H1 (cell line): ENCODE data around the gene B4GALT5. TPM values are rescaled to one million over a fixed set of nuclear protein-coding genes. Genes with fewer than 3 reads are reported as not detected.
A peak's percentile ranks its signal among the peaks of the same experiment; 100 is the strongest.

Source experiments
- ATF3 ChIP-seq: IDR thresholded peaks from 2 replicates; pipeline ENCODE4 v1.6.1; 2011; ENCODE audit warnings: low read depth, mild to moderate bottlenecking, low read length; ENCODE audit not compliant: insufficient read depth
- BCL11A ChIP-seq, 2 experiments: IDR thresholded peaks; one replicate each; pipeline ENCODE4 v1.6.1; 2011; ENCODE audit warnings: low read depth in 2 of 2, low read length in 2 of 2, mild to moderate bottlenecking in 2 of 2
- CBX5 ChIP-seq: fragments of 300-800, 300-1000 bp; sonication (generic); IDR thresholded peaks from 2 replicates; pipeline ENCODE4 v1.7.1; 2016; ENCODE audit warnings: antibody characterized with exemption, low read length, low read depth
- CTBP2 ChIP-seq: IDR thresholded peaks from 2 replicates; pipeline ENCODE4 v1.7.0; 2011; ENCODE audit warnings: borderline replicate concordance, mild to moderate bottlenecking, moderate library complexity, mixed read lengths, low read length; ENCODE audit not compliant: insufficient read depth, insufficient read length
- EZH2 ChIP-seq: fragments of 200-600 bp; sonication (generic); IDR thresholded peaks from 2 replicates; pipeline ENCODE4 v1.7.1; 2012; ENCODE audit warnings: low read depth, mild to moderate bottlenecking, moderate library complexity, low read length, inconsistent platforms; ENCODE audit not compliant: severe bottlenecking
- GTF2F1 ChIP-seq: IDR thresholded peaks from 2 replicates; pipeline ENCODE4 v1.6.1; 2012; ENCODE audit warnings: low read depth, low read length, improper control_type of control experiment, borderline replicate concordance
- NANOG ChIP-seq: IDR thresholded peaks from 2 replicates; pipeline ENCODE4 v1.6.1; 2011; ENCODE audit warnings: low read length, low read depth, mild to moderate bottlenecking, inconsistent platforms; ENCODE audit not compliant: insufficient read depth, poor library complexity, severe bottlenecking
- PHF8 ChIP-seq: fragments of 200-600 bp; sonication (generic); conservative IDR thresholded peaks from 2 replicates; pipeline ENCODE4 v1.7.1; 2012; ENCODE audit warnings: low read depth, mild to moderate bottlenecking, inconsistent platforms, low read length, moderate library complexity
- RNF2 ChIP-seq: fragments of 200-900, 300-1000 bp; sonication (generic); IDR thresholded peaks from 2 replicates; pipeline ENCODE4 v1.7.1; 2016; ENCODE audit warnings: borderline replicate concordance, low read depth, mild to moderate bottlenecking, antibody characterized with exemption, low read length; ENCODE audit not compliant: poor library complexity, severe bottlenecking; ENCODE audit errors: missing control alignments
- SIN3A ChIP-seq, 2 experiments: IDR thresholded peaks in 1 of 2; conservative IDR thresholded peaks in 1 of 2; 2 replicates each; pipeline ENCODE4 v1.6.1; 2011 to 2012; ENCODE audit warnings: low read length in 2 of 2, improper control_type of control experiment in 1 of 2, low read depth in 1 of 2, mild to moderate bottlenecking in 1 of 2
- SP2 ChIP-seq: IDR thresholded peaks from 2 replicates; pipeline ENCODE4 v1.6.1; 2012; ENCODE audit warnings: mild to moderate bottlenecking, low read length, inconsistent platforms
- TAF1 ChIP-seq: IDR thresholded peaks from 2 replicates; pipeline ENCODE4 v1.6.1; 2011; ENCODE audit warnings: mild to moderate bottlenecking, low read depth, low read length
- TCF12 ChIP-seq: IDR thresholded peaks from 2 replicates; pipeline ENCODE4 v1.6.1; 2011; ENCODE audit warnings: low read depth, mild to moderate bottlenecking, low read length
- YY1 ChIP-seq: IDR thresholded peaks from 2 replicates; pipeline ENCODE4 v1.6.1; 2011; ENCODE audit warnings: low read depth, mild to moderate bottlenecking, low read length
- polyA plus RNA-seq, 7 experiments: library from polyadenylated mRNA; depleted of rRNA in 3 of 7; stranded (reverse) in 5 of 7; unstranded in 2 of 7; fragments of >200 nt in 5 of 7; fragments of 200-250 nt in 2 of 7; gene quantifications; 1 replicate in 5 of 7; 2 replicates in 1 of 7; 4 replicates in 1 of 7; pipeline versions ENCODE4 v1.2.1 to v1.2.3, GENCODE V29; 2011 to 2013; ENCODE audit warnings: missing spikeins in 2 of 7, mixed read lengths in 2 of 7
- total RNA-seq: library from RNA; stranded (reverse); fragmentation: NEBNext Ultra II Directional; extraction: Animal tissue kit (Norgen Biotek cat#: 25700); gene quantifications from 2 replicates; pipeline ENCODE4 v1.2.1, GENCODE V29; 2021
- TF ChIP-seq, protein P1 (sequence below): IDR thresholded peaks from 2 replicates; pipeline ENCODE4 v1.6.1; 2012; ENCODE audit warnings: inconsistent platforms
- TF ChIP-seq, protein P2 (sequence below): IDR thresholded peaks from 2 replicates; pipeline ENCODE4 v1.6.1; 2012; ENCODE audit warnings: inconsistent platforms

The B4GALT5 gene
- total and polyA plus RNA-seq, 2 of the 8 experiments (the other 6 are each of a cell fraction or from before 2014, with no cell fraction given), result 46.5 to 75.4 TPM

DNA sequence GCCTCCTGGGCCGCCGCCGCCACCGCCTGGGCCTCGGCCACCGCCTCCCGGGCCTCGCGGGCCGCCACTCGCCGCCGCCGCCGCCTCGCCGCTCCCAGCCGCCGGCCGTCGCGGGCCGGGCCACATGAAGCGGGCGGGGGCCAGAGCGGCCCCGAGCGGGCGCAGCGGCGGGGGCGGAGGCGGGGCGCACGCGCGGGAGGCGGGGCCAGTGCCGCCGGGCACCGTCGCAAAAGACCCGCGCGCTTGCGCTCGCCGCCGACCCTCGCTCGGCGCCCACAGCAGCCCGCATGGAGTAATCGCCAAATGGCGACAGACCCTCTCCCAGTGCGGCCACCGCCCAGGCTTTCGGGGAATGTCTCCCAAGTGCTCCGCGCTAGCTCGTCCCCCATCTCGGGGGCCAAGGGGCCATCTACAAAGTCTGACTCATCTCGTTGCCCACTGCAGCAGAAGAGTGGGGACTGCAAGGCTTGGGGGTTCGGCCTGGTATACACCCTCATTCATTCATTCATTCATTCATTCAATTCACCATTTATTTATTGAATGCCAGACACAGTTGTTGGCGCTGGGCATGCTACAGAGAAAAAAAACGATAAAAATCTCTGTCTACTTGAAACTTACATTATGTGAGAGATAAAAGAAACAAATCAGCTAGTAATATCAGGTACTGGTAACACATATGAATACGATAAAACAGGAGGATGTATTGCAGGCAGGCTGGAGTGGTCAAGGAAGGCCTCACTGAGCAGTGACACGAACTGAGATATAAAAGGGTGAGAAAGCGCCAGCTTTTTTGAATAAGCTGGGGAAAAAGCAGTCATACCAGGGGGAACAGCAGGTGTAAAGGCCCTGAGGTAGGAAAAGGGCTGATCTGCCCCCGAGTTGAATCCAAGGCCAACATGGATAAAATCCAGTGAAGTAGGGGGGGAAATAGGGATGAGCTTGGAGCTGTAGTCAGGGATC, at the start of gene B4GALT5 (continued):
- TF ChIP-seq RNF2 (no peak), YY1 (peak; percentile 91), SP2 (no peak), BCL11A (IDR thresholded peaks at IDR 0.05; ENCODE audit: low read depth in 2 of 2, low read length in 2 of 2) (no peak), CTBP2 (no peak), NANOG (no peak), PHF8 (no peak), EZH2 (no peak), TAF1 (peak; percentile 73), SIN3A (conservative IDR thresholded peaks at IDR 0.05 in 1 of 2, IDR thresholded peaks at IDR 0.05 in 1 of 2; ENCODE audit: low read depth in 1 of 2, low read length in 2 of 2) (0 out of 4 replicates have a peak, but pooled peaks of 1 of the 2 experiments have one; percentile 34), CBX5 (no peak), TCF12 (0 out of 2 replicates have a peak, but pooled peaks have one; percentile 9), ATF3 (no peak), GTF2F1 (no peak)
- TF ChIP-seq, protein P1, sequence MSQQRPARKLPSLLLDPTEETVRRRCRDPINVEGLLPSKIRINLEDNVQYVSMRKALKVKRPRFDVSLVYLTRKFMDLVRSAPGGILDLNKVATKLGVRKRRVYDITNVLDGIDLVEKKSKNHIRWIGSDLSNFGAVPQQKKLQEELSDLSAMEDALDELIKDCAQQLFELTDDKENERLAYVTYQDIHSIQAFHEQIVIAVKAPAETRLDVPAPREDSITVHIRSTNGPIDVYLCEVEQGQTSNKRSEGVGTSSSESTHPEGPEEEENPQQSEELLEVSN, result no peak
- TF ChIP-seq, protein P2, sequence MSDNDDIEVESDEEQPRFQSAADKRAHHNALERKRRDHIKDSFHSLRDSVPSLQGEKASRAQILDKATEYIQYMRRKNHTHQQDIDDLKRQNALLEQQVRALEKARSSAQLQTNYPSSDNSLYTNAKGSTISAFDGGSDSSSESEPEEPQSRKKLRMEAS, result peak; percentile 61; the same call in 1 of the 2 replicates
